HepG2 (cell line): ENCODE results near the gene SRSF2. TPM values are rescaled to one million over a fixed set of nuclear protein-coding genes. Genes with fewer than 3 reads are reported as not detected.

ENCODE experiments used
- ARID2 ChIP-seq: sonication (generic); formaldehyde crosslinking; IDR thresholded peaks from 2 replicates; pipeline ENCODE4 v1.8.1; 2022; ENCODE audit warnings: mild to moderate bottlenecking, missing genetic modification reagents, borderline replicate concordance
- CBX1 ChIP-seq: IDR thresholded peaks from one replicate; pipeline ENCODE4 v1.6.1; 2016; ENCODE audit warnings: antibody characterized with exemption, low read depth
- GMEB1 ChIP-seq: sonication (generic); formaldehyde crosslinking; IDR thresholded peaks from 2 replicates; pipeline ENCODE4 v1.5.1; 2020; ENCODE audit warnings: missing genetic modification reagents, mild to moderate bottlenecking, borderline replicate concordance
- HDAC1 ChIP-seq: sonication (generic); formaldehyde crosslinking; IDR thresholded peaks from 2 replicates; pipeline ENCODE4 v1.5.1; 2020; ENCODE audit warnings: mild to moderate bottlenecking, missing genetic modification reagents
- HNRNPUL1 ChIP-seq: fragments of 200-400 bp; formaldehyde crosslinking; IDR thresholded peaks from 2 replicates; pipeline ENCODE4 v1.6.1; 2017; ENCODE audit warnings: low read depth, mild to moderate bottlenecking, low read length, moderate library complexity
- KLF16 ChIP-seq, 2 experiments: sonication (generic) in 1 of 2; formaldehyde crosslinking in 1 of 2; IDR thresholded peaks; 2 replicates each; pipeline versions ENCODE4 v1.6.1 to v1.8.0; 2016 to 2023; ENCODE audit warnings: missing genetic modification reagents in 2 of 2, missing compliant biosample characterization in 1 of 2
- MAFF ChIP-seq: IDR thresholded peaks from 2 replicates; pipeline ENCODE4 v1.6.1; 2011; ENCODE audit warnings: low read depth, low read length, improper control_type of control experiment
- MAZ ChIP-seq, 2 experiments: sonication (generic) in 1 of 2; formaldehyde crosslinking in 1 of 2; IDR thresholded peaks; 2 replicates each; pipeline versions ENCODE4 v1.5.0 to v1.6.1; 2012 to 2020; ENCODE audit warnings: low read depth in 2 of 2, mild to moderate bottlenecking in 2 of 2, borderline replicate concordance in 1 of 2, improper control_type of control experiment in 1 of 2, low read length in 1 of 2, missing genetic modification reagents in 1 of 2, moderate library complexity in 1 of 2
- MYC ChIP-seq: sonication (generic); formaldehyde crosslinking; IDR thresholded peaks from 2 replicates; pipeline ENCODE4 v1.9.0; 2021; ENCODE audit warnings: missing genetic modification reagents, borderline replicate concordance
- PAXIP1 ChIP-seq: sonication (generic); formaldehyde crosslinking; conservative IDR thresholded peaks from 2 replicates; pipeline ENCODE4 v1.4.0; 2020; ENCODE audit warnings: mild to moderate bottlenecking, missing genetic modification reagents, moderate library complexity
- RXRB ChIP-seq: IDR thresholded peaks from 2 replicates; pipeline ENCODE4 v1.6.1; 2016; ENCODE audit warnings: borderline replicate concordance, missing genetic modification reagents, missing compliant biosample characterization
- SMAD1 ChIP-seq: sonication (generic); formaldehyde crosslinking; IDR thresholded peaks from 2 replicates; pipeline ENCODE4 v1.4.0; 2020; ENCODE audit warnings: missing genetic modification reagents, low read depth, mild to moderate bottlenecking, borderline replicate concordance
- SP5 ChIP-seq: IDR thresholded peaks from 2 replicates; pipeline ENCODE4 v1.6.1; 2016; ENCODE audit warnings: low read depth, borderline replicate concordance
- SRY ChIP-seq: sonication (generic); formaldehyde crosslinking; IDR thresholded peaks from 2 replicates; pipeline ENCODE4 v1.8.0; 2022; ENCODE audit warnings: mild to moderate bottlenecking, missing genetic modification reagents
- TBX2 ChIP-seq: sonication (generic); formaldehyde crosslinking; IDR thresholded peaks from 2 replicates; pipeline ENCODE4 v1.5.0; 2020; ENCODE audit warnings: missing genetic modification reagents, mild to moderate bottlenecking, borderline replicate concordance
- TIGD3 ChIP-seq: sonication (generic); formaldehyde crosslinking; IDR thresholded peaks from 2 replicates; pipeline ENCODE4 v1.5.1; 2020; ENCODE audit warnings: mild to moderate bottlenecking, missing genetic modification reagents, borderline replicate concordance
- YEATS4 ChIP-seq: sonication (generic); formaldehyde crosslinking; IDR thresholded peaks from 2 replicates; pipeline ENCODE4 v1.4.0; 2020; ENCODE audit warnings: missing genetic modification reagents, borderline replicate concordance
- YY1 ChIP-seq: IDR thresholded peaks from 2 replicates; pipeline ENCODE4 v1.6.1; 2011; ENCODE audit warnings: low read length, low read depth, moderate library complexity, mild to moderate bottlenecking; ENCODE audit not compliant: insufficient read depth, insufficient replicate concordance
- ZFP82 ChIP-seq: sonication (generic); formaldehyde crosslinking; IDR thresholded peaks from 2 replicates; pipeline ENCODE4 v1.5.1; 2020; ENCODE audit warnings: mild to moderate bottlenecking, missing genetic modification reagents, borderline replicate concordance
- ZIK1 ChIP-seq: sonication (generic); formaldehyde crosslinking; IDR thresholded peaks from 2 replicates; pipeline ENCODE4 v1.5.0; 2020; ENCODE audit warnings: mild to moderate bottlenecking, low read depth, missing genetic modification reagents, borderline replicate concordance
- ZNF3 ChIP-seq: IDR thresholded peaks from 2 replicates; pipeline ENCODE4 v1.7.0; 2017; ENCODE audit warnings: inconsistent platforms
- ZNF615 ChIP-seq: sonication (generic); formaldehyde crosslinking; IDR thresholded peaks from 2 replicates; pipeline ENCODE4 v1.5.0; 2020; ENCODE audit warnings: mild to moderate bottlenecking, missing genetic modification reagents, borderline replicate concordance
- ZNF775 ChIP-seq: sonication (generic); formaldehyde crosslinking; IDR thresholded peaks from 2 replicates; pipeline ENCODE4 v1.4.0; 2020; ENCODE audit warnings: missing genetic modification reagents, mild to moderate bottlenecking, moderate library complexity, borderline replicate concordance
- polyA plus RNA-seq, 8 experiments: library from polyadenylated mRNA; depleted of rRNA in 3 of 8; stranded (reverse) in 7 of 8; unstranded in 1 of 8; fragments of >200 nt; fragmentation: Illumina TruSeq in 4 of 8; extraction: Trizol in 4 of 8; gene quantifications; 2 replicates each; pipeline versions ENCODE4 v1.2.1 to v1.2.3, GENCODE V29; 2011 to 2016; ENCODE audit warnings: low read depth in 4 of 8, missing spikeins in 1 of 8, mixed read lengths in 1 of 8; ENCODE audit not compliant: insufficient read depth in 1 of 8
- total RNA-seq, 5 experiments: library from RNA; depleted of rRNA; stranded (reverse); fragments of >200 nt; fragmentation: Illumina TruSeq; extraction: Trizol; gene quantifications; 2 replicates each; pipeline ENCODE4 v1.2.3, GENCODE V29; 2016; ENCODE audit warnings: low read depth in 1 of 5

Gene SRSF2
- total and polyA plus RNA-seq, 2 of the 13 experiments (the other 11 are each of a cell fraction or from before 2014, with no cell fraction given): 306 to 319 TPM

GRCh38 chr17:76701471-76701967 lies 35.6 kb downstream of the SRSF2 start (continued):
- no peak for TF ChIP-seq ZIK1 (CRISPR knock-in tag)
- TF ChIP-seq ZNF615 (CRISPR knock-in tag): no peak
- TF ChIP-seq ARID2 (CRISPR knock-in tag): no peak
- TF ChIP-seq TBX2: peak; percentile 50; the same call in 1 of the 2 replicates
- TF ChIP-seq GMEB1 (CRISPR knock-in tag): no peak
- TF ChIP-seq SRY (CRISPR knock-in tag): no peak; the same call in 1 of the 2 replicates
- no peak for TF ChIP-seq ZFP82 (CRISPR knock-in tag)
- TF ChIP-seq YEATS4 (CRISPR knock-in tag): peak; percentile 20; the same call in 1 of the 2 replicates
- TF ChIP-seq KLF16 (CRISPR knock-in tag; IDR thresholded peaks at IDR 0.05): no peak; a peak in 1 of 4 replicates
- no peak for TF ChIP-seq MAFF
- TF ChIP-seq PAXIP1: peak; percentile 83
- no peak for TF ChIP-seq SMAD1
- no peak for TF ChIP-seq CBX1
- no peak for TF ChIP-seq HNRNPUL1
- no peak for TF ChIP-seq ZNF3 (CRISPR knock-in tag)
- peak; percentile 68; the same call in 1 of the 2 replicates for TF ChIP-seq RXRB (CRISPR knock-in tag)
- TF ChIP-seq SP5 (CRISPR knock-in tag): 0 out of 2 replicates have a peak, but pooled peaks have one; percentile 30
- no peak for TF ChIP-seq TIGD3 (CRISPR knock-in tag)
- no peak for TF ChIP-seq YY1
- no peak for TF ChIP-seq ZNF775
- no peak; the same call in 1 of the 2 replicates for TF ChIP-seq HDAC1 (CRISPR knock-in tag)
- no peak for TF ChIP-seq MAZ (IDR thresholded peaks at IDR 0.05; ENCODE audit: borderline replicate concordance, low read depth, low read length)
- TF ChIP-seq MAZ (CRISPR knock-in tag; IDR thresholded peaks at IDR 0.05; ENCODE audit: low read depth): 0 out of 2 replicates have a peak, but pooled peaks have one; percentile 29
- TF ChIP-seq MYC (CRISPR knock-in tag): peak; percentile 30; the same call in 1 of the 2 replicates
